ENCODE results near the gene DXO. TPM values are rescaled to one million over a fixed set of nuclear protein-coding genes. Genes with fewer than 3 reads are reported as not detected.
"Not testable (repeated sequence)": the region's sequence is repeated elsewhere in the genome, so short reads cannot be mapped to it uniquely, and the experiment has no call there.

DXO gene
- total and polyA plus RNA-seq, 4 donors: 4.5 to 11.0 (median 9.3) TPM

DNA sequence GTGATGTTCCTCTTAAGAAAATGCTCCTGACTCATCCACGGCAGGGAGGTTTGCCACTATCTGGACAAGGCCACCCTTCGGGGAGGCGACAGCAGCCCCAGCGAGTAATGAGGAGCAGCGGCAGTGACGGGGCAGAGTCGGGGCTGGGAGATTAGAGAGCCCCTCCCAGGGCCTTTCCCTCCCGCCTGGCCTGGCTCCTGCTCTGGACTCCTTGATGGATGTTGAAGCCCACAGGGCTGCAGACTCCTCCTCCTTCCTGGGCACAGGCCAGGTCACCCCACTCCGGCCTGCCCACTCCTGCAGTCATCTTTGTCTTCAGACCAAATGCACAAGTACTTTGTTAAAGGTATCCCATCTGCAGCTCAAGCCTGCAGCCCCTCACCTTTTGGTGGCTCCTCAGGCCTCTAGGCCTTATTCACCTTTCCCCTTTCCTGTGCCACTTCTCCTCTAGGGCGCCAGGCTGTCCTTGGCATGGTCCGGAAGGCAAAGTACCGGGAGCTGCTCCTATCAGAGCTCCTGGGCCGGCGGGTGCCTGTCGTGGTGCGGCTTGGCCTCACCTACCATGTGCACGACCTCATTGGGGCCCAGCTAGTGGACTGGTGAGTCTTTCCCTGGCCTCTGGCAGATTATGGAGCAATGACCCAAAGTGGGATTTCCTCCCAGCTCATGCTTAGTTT is 41.1 kb upstream of the DXO start:
- H3K4me3 ChIP-seq (ENCODE audit: low read depth in 1 of 3, low read length in 3 of 3); H3K9ac ChIP-seq (ENCODE audit: low read depth in 1 of 2, low read length in 2 of 2); H3K27me3 ChIP-seq (ENCODE audit: control insufficient read depth in 4 of 4, insufficient read depth in 4 of 4, low read length in 3 of 4); H3K4me1 ChIP-seq (ENCODE audit: control insufficient read depth in 4 of 4, insufficient read depth in 4 of 4, low read length in 3 of 4); H3K36me3 ChIP-seq (ENCODE audit: control insufficient read depth in 4 of 4, insufficient read depth in 3 of 4, low read depth in 1 of 4, low read length in 3 of 4); H3K9me3 ChIP-seq (ENCODE audit: control insufficient read depth in 4 of 4, low read length in 3 of 4): not testable (repeated sequence)
- peak overlapping the region; percentile 36 to 54 for H3K27ac ChIP-seq (ENCODE audit: low read depth in 1 of 2, low read length in 2 of 2)
- 67% methylated on average over 17 of the region's 17 CpGs for WGBS
- peak; percentile 37 for DNase-seq (ENCODE audit: low spot score)

DNA sequence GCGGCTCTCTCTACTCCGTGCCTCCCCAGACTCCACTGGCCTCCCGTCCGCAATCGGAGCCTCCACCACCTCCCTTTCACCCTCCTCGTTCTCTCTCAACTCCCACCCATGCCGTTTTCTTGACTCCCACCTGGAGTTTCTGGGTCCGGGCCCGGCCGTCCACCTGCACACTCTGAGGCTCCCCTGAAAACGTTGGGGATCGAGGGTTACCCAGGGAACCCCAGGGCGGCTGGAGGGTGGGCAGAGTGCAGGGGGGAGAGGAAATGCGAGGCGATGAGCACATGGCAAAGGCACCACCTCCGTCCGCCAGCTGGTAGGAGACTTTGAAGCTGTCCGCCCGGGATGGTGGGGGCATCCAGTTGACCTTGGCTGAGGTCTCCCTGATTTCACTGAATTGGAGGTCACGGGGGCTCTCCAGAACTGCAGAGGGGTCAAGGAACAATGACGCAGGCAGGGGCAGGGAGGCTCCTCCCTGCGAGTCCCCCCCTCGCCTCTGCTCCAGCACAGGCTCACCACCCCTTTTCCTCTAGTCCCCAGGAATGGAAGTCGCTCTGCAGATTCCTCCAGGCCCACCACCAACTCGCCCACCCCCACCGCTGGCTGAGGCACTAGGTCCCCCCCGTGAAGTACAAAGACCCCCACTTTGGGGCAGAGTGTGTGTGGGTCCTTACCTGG is 39.1 kb upstream of the DXO start:
- DNase-seq (ENCODE audit: low spot score); H3K9me3 ChIP-seq (ENCODE audit: control insufficient read depth in 4 of 4, low read length in 3 of 4); H3K27me3 ChIP-seq (ENCODE audit: control insufficient read depth in 4 of 4, insufficient read depth in 4 of 4, low read length in 3 of 4); H3K36me3 ChIP-seq (ENCODE audit: control insufficient read depth in 4 of 4, insufficient read depth in 3 of 4, low read depth in 1 of 4, low read length in 3 of 4); H3K27ac ChIP-seq (ENCODE audit: low read depth in 1 of 2, low read length in 2 of 2); H3K4me1 ChIP-seq (ENCODE audit: control insufficient read depth in 4 of 4, insufficient read depth in 4 of 4, low read length in 3 of 4); H3K4me3 ChIP-seq (ENCODE audit: low read depth in 1 of 3, low read length in 3 of 3); H3K9ac ChIP-seq (ENCODE audit: low read depth in 1 of 2, low read length in 2 of 2): not testable (repeated sequence)
- WGBS: 65% methylated on average over 17 of the region's 27 CpGs

DNA sequence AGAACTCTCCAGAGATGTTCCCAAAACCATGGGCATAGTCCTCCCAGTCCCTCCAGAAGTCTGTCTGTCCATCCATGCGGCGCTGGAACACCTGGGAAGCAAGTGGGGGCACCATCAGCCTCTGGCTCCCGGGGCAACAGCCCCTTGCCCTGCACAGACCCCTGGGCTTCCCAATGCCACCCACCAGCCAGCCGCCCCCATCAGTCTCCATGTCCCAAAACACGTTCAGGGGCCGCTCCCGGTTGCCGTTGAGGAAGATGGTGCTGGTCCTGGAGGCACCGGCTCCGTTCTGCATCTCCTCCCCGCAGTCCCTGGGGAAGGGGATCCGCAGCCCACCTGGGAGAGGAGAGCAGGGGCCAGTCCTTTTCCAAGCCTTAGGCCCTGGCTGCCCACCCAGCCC is 37.6 kb upstream of the DXO start:
- DNase-seq (ENCODE audit: low spot score): not testable (repeated sequence)

DNA sequence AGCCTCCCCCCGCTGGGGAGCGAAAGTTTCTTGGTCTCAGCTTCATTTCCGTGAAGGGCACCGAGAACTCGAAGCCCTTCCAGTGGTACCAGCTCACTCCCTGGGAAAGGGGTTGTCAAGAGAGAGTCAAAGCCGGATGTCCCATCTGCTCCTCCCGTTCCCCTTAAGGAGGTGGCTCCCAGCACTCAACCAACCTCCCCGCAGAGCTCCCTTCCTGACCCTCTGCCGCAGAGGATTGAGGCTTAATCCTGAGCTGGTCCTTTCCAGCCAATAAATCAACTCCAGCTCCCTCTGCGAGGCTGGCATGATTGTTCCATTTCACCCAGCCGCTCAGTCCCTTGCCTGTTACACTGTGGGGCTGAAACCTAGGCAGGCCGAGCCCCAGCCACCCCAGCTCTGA is 36.7 kb upstream of the DXO start:
- H3K4me1 ChIP-seq (ENCODE audit: control insufficient read depth in 4 of 4, insufficient read depth in 4 of 4, low read length in 3 of 4); H3K27me3 ChIP-seq (ENCODE audit: control insufficient read depth in 4 of 4, insufficient read depth in 4 of 4, low read length in 3 of 4); H3K27ac ChIP-seq (ENCODE audit: low read depth in 1 of 2, low read length in 2 of 2); H3K4me3 ChIP-seq (ENCODE audit: low read depth in 1 of 3, low read length in 3 of 3); H3K36me3 ChIP-seq (ENCODE audit: control insufficient read depth in 4 of 4, insufficient read depth in 3 of 4, low read depth in 1 of 4, low read length in 3 of 4); H3K9me3 ChIP-seq (ENCODE audit: control insufficient read depth in 4 of 4, low read length in 3 of 4); H3K9ac ChIP-seq (ENCODE audit: low read depth in 1 of 2, low read length in 2 of 2); DNase-seq (ENCODE audit: low spot score): not testable (repeated sequence)
- WGBS: 74% methylated on average over 7 of the region's 12 CpGs

More for the DNA sequence above, 37.6 kb upstream of the DXO start:
- H3K27me3 ChIP-seq (ENCODE audit: control insufficient read depth in 4 of 4, insufficient read depth in 4 of 4, low read length in 3 of 4); H3K36me3 ChIP-seq (ENCODE audit: control insufficient read depth in 4 of 4, insufficient read depth in 3 of 4, low read depth in 1 of 4, low read length in 3 of 4); H3K9me3 ChIP-seq (ENCODE audit: control insufficient read depth in 4 of 4, low read length in 3 of 4); H3K9ac ChIP-seq (ENCODE audit: low read depth in 1 of 2, low read length in 2 of 2); H3K27ac ChIP-seq (ENCODE audit: low read depth in 1 of 2, low read length in 2 of 2); H3K4me1 ChIP-seq (ENCODE audit: control insufficient read depth in 4 of 4, insufficient read depth in 4 of 4, low read length in 3 of 4); H3K4me3 ChIP-seq (ENCODE audit: low read depth in 1 of 3, low read length in 3 of 3): not testable (repeated sequence)
- WGBS: 85% methylated on average over 10 of the region's 12 CpGs

DNA sequence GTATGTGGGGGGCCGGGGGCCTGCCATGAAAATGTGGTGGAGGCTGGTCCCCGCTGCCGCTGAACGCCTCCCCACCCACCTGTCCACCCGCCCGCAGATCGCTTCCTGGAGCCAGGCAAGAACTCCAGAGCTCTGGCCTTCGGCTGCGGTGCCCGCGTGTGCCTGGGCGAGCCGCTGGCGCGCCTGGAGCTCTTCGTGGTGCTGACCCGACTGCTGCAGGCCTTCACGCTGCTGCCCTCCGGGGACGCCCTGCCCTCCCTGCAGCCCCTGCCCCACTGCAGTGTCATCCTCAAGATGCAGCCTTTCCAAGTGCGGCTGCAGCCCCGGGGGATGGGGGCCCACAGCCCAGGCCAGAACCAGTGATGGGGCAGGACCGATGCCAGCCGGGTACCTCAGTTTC is 36.1 kb upstream of the DXO start:
- not testable (repeated sequence) for H3K9me3 ChIP-seq (ENCODE audit: control insufficient read depth in 4 of 4, low read length in 3 of 4); H3K36me3 ChIP-seq (ENCODE audit: control insufficient read depth in 4 of 4, insufficient read depth in 3 of 4, low read depth in 1 of 4, low read length in 3 of 4); H3K9ac ChIP-seq (ENCODE audit: low read depth in 1 of 2, low read length in 2 of 2); DNase-seq (ENCODE audit: low spot score); H3K4me3 ChIP-seq (ENCODE audit: low read depth in 1 of 3, low read length in 3 of 3); H3K4me1 ChIP-seq (ENCODE audit: control insufficient read depth in 4 of 4, insufficient read depth in 4 of 4, low read length in 3 of 4); H3K27me3 ChIP-seq (ENCODE audit: control insufficient read depth in 4 of 4, insufficient read depth in 4 of 4, low read length in 3 of 4); H3K27ac ChIP-seq (ENCODE audit: low read depth in 1 of 2, low read length in 2 of 2)
- 100% methylated on average over 2 of the region's 24 CpGs for WGBS

DNA sequence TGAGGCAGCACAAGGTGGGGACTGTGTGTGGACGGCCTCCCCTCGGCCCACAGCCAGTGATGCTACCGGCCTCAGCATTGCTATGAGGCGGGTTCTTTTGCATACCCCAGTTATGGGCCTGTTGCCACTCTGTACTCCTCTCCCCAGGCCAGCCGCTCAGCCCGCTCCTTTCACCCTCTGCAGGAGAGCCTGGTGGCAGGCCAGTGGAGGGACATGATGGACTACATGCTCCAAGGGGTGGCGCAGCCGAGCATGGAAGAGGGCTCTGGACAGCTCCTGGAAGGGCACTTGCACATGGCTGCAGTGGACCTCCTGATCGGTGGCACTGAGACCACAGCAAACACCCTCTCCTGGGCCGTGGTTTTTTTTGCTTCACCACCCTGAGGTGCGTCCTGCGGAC is 35.1 kb upstream of the DXO start:
- not testable (repeated sequence) for H3K27ac ChIP-seq (ENCODE audit: low read depth in 1 of 2, low read length in 2 of 2); H3K27me3 ChIP-seq (ENCODE audit: control insufficient read depth in 4 of 4, insufficient read depth in 4 of 4, low read length in 3 of 4); H3K36me3 ChIP-seq (ENCODE audit: control insufficient read depth in 4 of 4, insufficient read depth in 3 of 4, low read depth in 1 of 4, low read length in 3 of 4); H3K9ac ChIP-seq (ENCODE audit: low read depth in 1 of 2, low read length in 2 of 2); H3K9me3 ChIP-seq (ENCODE audit: control insufficient read depth in 4 of 4, low read length in 3 of 4); H3K4me3 ChIP-seq (ENCODE audit: low read depth in 1 of 3, low read length in 3 of 3); DNase-seq (ENCODE audit: low spot score); H3K4me1 ChIP-seq (ENCODE audit: control insufficient read depth in 4 of 4, insufficient read depth in 4 of 4, low read length in 3 of 4)
- 95% methylated on average over 12 of the region's 12 CpGs for WGBS

DNA sequence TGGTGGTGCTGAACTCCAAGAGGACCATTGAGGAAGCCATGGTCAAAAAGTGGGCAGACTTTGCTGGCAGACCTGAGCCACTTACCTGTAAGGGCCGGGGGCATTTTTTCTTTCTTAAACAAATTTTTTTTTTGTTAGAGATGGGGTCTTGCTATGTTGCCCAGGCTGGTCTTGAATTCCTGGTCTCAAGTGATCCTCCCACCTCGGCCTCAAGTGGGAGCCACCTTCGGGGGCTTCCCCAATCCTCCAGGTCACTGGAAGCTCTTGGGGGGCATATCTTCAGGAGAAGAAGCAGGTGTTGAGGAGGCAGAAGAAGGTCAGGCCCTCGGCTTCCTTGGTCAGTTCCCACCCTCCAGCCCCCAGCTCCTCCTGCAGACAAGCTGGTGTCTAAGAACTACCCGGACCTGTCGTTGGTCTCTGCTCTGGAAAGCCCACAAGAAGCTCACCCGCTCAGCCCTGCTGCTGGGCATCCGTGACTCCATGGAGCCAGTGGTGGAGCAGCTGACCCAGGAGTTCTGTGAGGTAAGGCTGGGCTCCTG is 34.1 kb upstream of the DXO start:
- H3K9me3 ChIP-seq (ENCODE audit: control insufficient read depth in 4 of 4, low read length in 3 of 4); H3K27me3 ChIP-seq (ENCODE audit: control insufficient read depth in 4 of 4, insufficient read depth in 4 of 4, low read length in 3 of 4); H3K4me3 ChIP-seq (ENCODE audit: low read depth in 1 of 3, low read length in 3 of 3); H3K4me1 ChIP-seq (ENCODE audit: control insufficient read depth in 4 of 4, insufficient read depth in 4 of 4, low read length in 3 of 4); H3K36me3 ChIP-seq (ENCODE audit: control insufficient read depth in 4 of 4, insufficient read depth in 3 of 4, low read depth in 1 of 4, low read length in 3 of 4); H3K9ac ChIP-seq (ENCODE audit: low read depth in 1 of 2, low read length in 2 of 2); DNase-seq (ENCODE audit: low spot score): not testable (repeated sequence)
- H3K27ac ChIP-seq (ENCODE audit: low read depth in 1 of 2, low read length in 2 of 2): peak overlapping the region in 1 of 2 donors; percentile 12
- 68% methylated on average over 8 of the region's 8 CpGs for whole genome bisulfite sequencing

DNA sequence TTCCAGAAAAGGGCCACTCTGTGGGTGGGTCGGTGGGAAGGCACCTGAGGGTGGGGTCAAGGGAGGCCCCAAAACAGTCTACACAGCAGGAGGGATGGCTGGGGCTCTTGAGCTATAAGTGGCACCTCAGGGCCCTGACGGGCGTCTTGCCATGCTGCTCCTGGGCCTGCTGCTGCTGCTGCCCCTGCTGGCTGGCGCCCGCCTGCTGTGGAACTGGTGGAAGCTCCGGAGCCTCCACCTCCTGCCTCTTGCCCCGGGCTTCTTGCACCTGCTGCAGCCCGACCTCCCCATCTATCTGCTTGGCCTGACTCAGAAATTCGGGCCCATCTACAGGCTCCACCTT is 33.6 kb upstream of the DXO start:
- H3K9ac ChIP-seq (ENCODE audit: low read depth in 1 of 2, low read length in 2 of 2); H3K4me1 ChIP-seq (ENCODE audit: control insufficient read depth in 4 of 4, insufficient read depth in 4 of 4, low read length in 3 of 4); DNase-seq (ENCODE audit: low spot score); H3K27ac ChIP-seq (ENCODE audit: low read depth in 1 of 2, low read length in 2 of 2); H3K4me3 ChIP-seq (ENCODE audit: low read depth in 1 of 3, low read length in 3 of 3); H3K36me3 ChIP-seq (ENCODE audit: control insufficient read depth in 4 of 4, insufficient read depth in 3 of 4, low read depth in 1 of 4, low read length in 3 of 4); H3K9me3 ChIP-seq (ENCODE audit: control insufficient read depth in 4 of 4, low read length in 3 of 4); H3K27me3 ChIP-seq (ENCODE audit: control insufficient read depth in 4 of 4, insufficient read depth in 4 of 4, low read length in 3 of 4): not testable (repeated sequence)
- WGBS: 69% methylated on average over 8 of the region's 9 CpGs
